PC-9 (cell line): Measurements from ENCODE around the gene PRUNE2. TPM values are rescaled to one million over a fixed set of nuclear protein-coding genes. Genes with fewer than 3 reads are reported as not detected.

ENCODE experiments used
- BruUV-seq: library from RNA; stranded (reverse); fragments of 400-500 nt; replicated peaks from 2 replicates; lab custom pipeline; 2021; lab: Mats Ljungman, UMichigan
- CTCF ChIA-PET: fragments of 300-600 bp; sonication (Branson Sonifier 250); formaldehyde crosslinking; loops from one replicate; lab custom pipeline; 2022; ENCODE audit warnings: antibody characterized with exemption; lab: Charles Lee
- POLR2A ChIA-PET: fragments of 300-600 bp; sonication (Branson Sonifier 250); formaldehyde crosslinking; loops from one replicate; lab custom pipeline; 2022; ENCODE audit warnings: antibody characterized with exemption; ENCODE audit not compliant: unreplicated experiment; lab: Charles Lee
- DNase-seq, 2 experiments: peaks; one replicate each; pipeline versions ENCODE4 v3.0.0 to v3.0.0-alpha.2; 2015 to 2022; ENCODE audit warnings: mixed read lengths in 1 of 2
- H2AFZ ChIP-seq: fragments of 200-600 bp; sonication (generic); 2 replicates; pipeline ENCODE4 v1.8.1; 2017; ENCODE audit warnings: antibody characterized with exemption
- H3F3A ChIP-seq: fragments of 200-600 bp; sonication (generic); 2 replicates; pipeline ENCODE4 v1.8.1; 2017; ENCODE audit warnings: antibody characterized with exemption, mild to moderate bottlenecking, low read depth; ENCODE audit not compliant: insufficient read depth
- H3K27ac ChIP-seq: fragments of 200-600 bp; sonication (generic); 2 replicates; pipeline ENCODE4 v1.6.1; 2016; ENCODE audit warnings: mixed run types
- H3K27me3 ChIP-seq: fragments of 200-600 bp; sonication (generic); 2 replicates; pipeline ENCODE4 v1.6.1; 2016; ENCODE audit warnings: low read depth, mixed run types; ENCODE audit not compliant: insufficient read depth
- H3K36me3 ChIP-seq: fragments of 200-600 bp; sonication (generic); 2 replicates; pipeline ENCODE4 v1.6.1; 2016; ENCODE audit warnings: low read depth, mixed run types
- H3K4me1 ChIP-seq: fragments of 200-600 bp; sonication (generic); replicated peaks from 2 replicates; pipeline ENCODE4 v1.6.1; 2016; ENCODE audit warnings: mixed run types; ENCODE audit not compliant: insufficient read depth
- H3K4me2 ChIP-seq: fragments of 200-600 bp; sonication (generic); 2 replicates; pipeline ENCODE4 v1.6.1; 2017; ENCODE audit warnings: mixed run types
- H3K4me3 ChIP-seq: fragments of 200-600 bp; sonication (generic); 2 replicates; pipeline ENCODE4 v1.6.1; 2016; ENCODE audit warnings: mixed run types
- H3K79me2 ChIP-seq: fragments of 200-600 bp; sonication (generic); 2 replicates; pipeline ENCODE4 v1.6.1; 2017; ENCODE audit warnings: low read depth, mixed run types
- H3K9me2 ChIP-seq: fragments of 200-600 bp; sonication (generic); 2 replicates; pipeline ENCODE4 v1.8.1; 2017; ENCODE audit warnings: mild to moderate bottlenecking; ENCODE audit not compliant: insufficient read depth
- H3K9me3 ChIP-seq: fragments of 200-600 bp; sonication (generic); 2 replicates; pipeline ENCODE4 v1.8.1; 2016; ENCODE audit warnings: low read depth; ENCODE audit not compliant: insufficient read depth
- H4K20me1 ChIP-seq: fragments of 200-600 bp; sonication (generic); 2 replicates; pipeline ENCODE4 v1.8.1; 2017; ENCODE audit not compliant: insufficient read depth
- EZH2 ChIP-seq: fragments of 200-600 bp; sonication (generic); IDR thresholded peaks from 2 replicates; pipeline ENCODE4 v1.8.0; 2017; ENCODE audit warnings: antibody characterized with exemption, low read depth
- intact Hi-C: fragments of 100-400 bp; cut with micrococcal nuclease; formaldehyde crosslinking; loops from one replicate; pipeline ENCODE4 v1.10.0; 2022; ENCODE audit not compliant: unreplicated experiment
- total RNA-seq: library from RNA; stranded (reverse); gene quantifications from 2 replicates; pipeline ENCODE4 v1.2.3, GENCODE V29; 2021
- TF ChIP-seq, protein P1 (sequence below): fragments of 200-600 bp; sonication (generic); conservative IDR thresholded peaks from 2 replicates; pipeline ENCODE4 v1.6.1; 2017; ENCODE audit warnings: mixed run types, antibody characterized with exemption, mild to moderate bottlenecking, moderate library complexity

The PRUNE2 gene
- total RNA-seq, 1 experiment from 2014 or later, result 0.20 TPM

DNA sequence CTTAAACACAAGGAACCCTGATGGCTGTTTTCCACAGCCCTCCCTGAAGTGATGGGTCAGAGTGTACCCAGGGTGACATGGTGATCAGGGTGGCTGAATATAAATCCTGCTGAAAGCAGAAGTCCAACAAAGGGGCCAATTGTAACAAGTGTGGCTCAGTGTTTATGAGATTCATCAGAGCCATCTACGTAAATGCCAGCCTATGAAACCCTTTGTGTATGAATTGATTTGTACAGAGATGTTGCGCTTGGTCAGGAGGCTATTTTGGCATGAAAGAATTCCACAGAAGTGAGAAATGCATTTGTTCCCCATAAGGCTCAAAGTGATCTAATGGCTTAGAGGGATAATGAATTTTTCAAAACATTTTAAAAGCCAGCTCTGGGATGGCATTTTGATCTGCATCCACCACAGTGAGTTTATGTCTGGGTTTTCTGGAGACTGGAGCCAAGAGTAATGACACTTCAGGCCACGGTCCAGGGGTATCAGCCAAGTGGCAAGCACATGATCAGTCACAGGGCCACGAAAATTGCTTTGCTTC lies 12.4 kb downstream of the PRUNE2 start:
- Histone ChIP-seq H4K20me1 (no peaks in the 10 kb centered on the region), H3K79me2 (no peaks in the 10 kb centered on the region), H3K36me3 (no peaks in the 10 kb centered on the region), H3K4me1 (no peaks in the 10 kb centered on the region), H3F3A (no peaks in the 10 kb centered on the region), H3K4me2 (no peak overlapping the region), H3K27me3 (peaks cover 60% of the 10 kb centered on the region), H3K27ac (no peak overlapping the region), H3K9me3 (no peaks in the 10 kb centered on the region), H3K4me3 (no peak overlapping the region), H2AFZ (no peak overlapping the region), H3K9me2 (no peaks in the 10 kb centered on the region)
- BruUV-seq, result no TSS peak
- ChIA-PET CTCF (no interaction called here), POLR2A (no interaction called here)
- DNase-seq, result no peak
- intact Hi-C loops, result no loop called here
- TF ChIP-seq, protein P1, sequence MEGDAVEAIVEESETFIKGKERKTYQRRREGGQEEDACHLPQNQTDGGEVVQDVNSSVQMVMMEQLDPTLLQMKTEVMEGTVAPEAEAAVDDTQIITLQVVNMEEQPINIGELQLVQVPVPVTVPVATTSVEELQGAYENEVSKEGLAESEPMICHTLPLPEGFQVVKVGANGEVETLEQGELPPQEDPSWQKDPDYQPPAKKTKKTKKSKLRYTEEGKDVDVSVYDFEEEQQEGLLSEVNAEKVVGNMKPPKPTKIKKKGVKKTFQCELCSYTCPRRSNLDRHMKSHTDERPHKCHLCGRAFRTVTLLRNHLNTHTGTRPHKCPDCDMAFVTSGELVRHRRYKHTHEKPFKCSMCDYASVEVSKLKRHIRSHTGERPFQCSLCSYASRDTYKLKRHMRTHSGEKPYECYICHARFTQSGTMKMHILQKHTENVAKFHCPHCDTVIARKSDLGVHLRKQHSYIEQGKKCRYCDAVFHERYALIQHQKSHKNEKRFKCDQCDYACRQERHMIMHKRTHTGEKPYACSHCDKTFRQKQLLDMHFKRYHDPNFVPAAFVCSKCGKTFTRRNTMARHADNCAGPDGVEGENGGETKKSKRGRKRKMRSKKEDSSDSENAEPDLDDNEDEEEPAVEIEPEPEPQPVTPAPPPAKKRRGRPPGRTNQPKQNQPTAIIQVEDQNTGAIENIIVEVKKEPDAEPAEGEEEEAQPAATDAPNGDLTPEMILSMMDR, result no peak
- TF ChIP-seq EZH2, result no peak

DNA sequence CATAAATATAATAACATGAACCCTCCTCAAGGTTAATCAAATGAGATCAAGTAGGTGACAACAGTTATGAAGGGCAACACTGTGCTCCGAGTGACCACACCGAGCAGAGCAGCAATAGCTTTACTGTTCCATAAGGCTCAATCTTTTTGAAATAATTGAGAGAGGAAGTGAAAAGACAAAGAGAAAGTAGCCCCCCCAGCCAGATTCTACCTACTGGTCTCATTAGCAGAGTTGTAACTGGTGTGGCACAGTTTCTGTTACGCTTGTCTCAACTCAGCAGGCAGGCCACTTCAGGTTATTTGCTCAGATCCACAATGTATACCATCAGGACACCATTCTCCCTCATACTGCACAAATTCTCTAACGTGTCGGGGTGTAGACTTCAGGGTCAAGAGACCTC lies 14.0 kb downstream of the PRUNE2 start:
- ChIA-PET CTCF (no interaction called here), POLR2A (no interaction called here)
- Histone ChIP-seq H3K79me2 (no peaks in the 10 kb centered on the region), H4K20me1 (no peaks in the 10 kb centered on the region), H3K27ac (no peak overlapping the region), H3K4me1 (no peaks in the 10 kb centered on the region), H3K9me3 (no peaks in the 10 kb centered on the region), H2AFZ (no peak overlapping the region), H3K27me3 (peaks cover 62% of the 10 kb centered on the region), H3K36me3 (no peaks in the 10 kb centered on the region), H3K4me3 (no peak overlapping the region), H3K9me2 (no peaks in the 10 kb centered on the region), H3F3A (no peaks in the 10 kb centered on the region), H3K4me2 (no peak overlapping the region)
- DNase-seq, result no peak
- intact Hi-C loops, result no loop called here
- no TSS peak for BruUV-seq
- TF ChIP-seq, protein P1, result no peak
- no peak for TF ChIP-seq EZH2

DNA sequence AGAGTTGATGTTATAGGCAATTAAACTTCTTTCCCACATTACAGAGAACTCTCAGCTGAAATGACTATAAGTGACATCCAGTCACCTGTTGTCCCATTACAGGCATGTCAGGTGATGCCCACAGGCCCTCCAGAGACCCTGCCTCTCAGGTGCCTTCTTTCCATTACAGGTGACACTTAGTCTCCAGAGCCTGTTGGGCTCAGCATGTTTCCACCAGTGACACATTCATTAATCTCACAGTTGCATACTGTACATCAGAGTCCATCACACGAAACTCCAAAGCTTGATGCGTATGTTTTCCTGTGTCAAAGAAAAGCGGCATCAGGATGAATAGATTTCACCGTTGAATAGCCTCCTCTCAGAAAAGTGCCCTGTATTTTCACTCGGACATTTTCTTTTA lies 14.6 kb downstream of the PRUNE2 start:
- ChIA-PET CTCF (no interaction called here), POLR2A (no interaction called here)
- intact Hi-C loops, result no loop called here
- Histone ChIP-seq H4K20me1 (no peaks in the 10 kb centered on the region), H3K9me2 (no peaks in the 10 kb centered on the region), H3K36me3 (no peaks in the 10 kb centered on the region), H3F3A (no peaks in the 10 kb centered on the region), H3K4me1 (no peaks in the 10 kb centered on the region), H3K4me2 (no peak overlapping the region), H3K4me3 (no peak overlapping the region), H3K27ac (no peak overlapping the region), H3K79me2 (no peaks in the 10 kb centered on the region), H3K9me3 (no peaks in the 10 kb centered on the region), H2AFZ (no peak overlapping the region), H3K27me3 (peaks cover 60% of the 10 kb centered on the region)
- BruUV-seq, result no TSS peak
- TF ChIP-seq, protein P1, result no peak
- TF ChIP-seq EZH2, result no peak
- no peak for DNase-seq
